Fibroblast of skin of left biceps (primary cell): ENCODE data around the gene TEAD4.

Source experiments
- DNase-seq, 2 experiments: peaks; one replicate each; pipeline ENCODE4 v3.0.0-alpha.2; 2013; ENCODE audit warnings: low read depth in 2 of 2

Gene TEAD4

DNA sequence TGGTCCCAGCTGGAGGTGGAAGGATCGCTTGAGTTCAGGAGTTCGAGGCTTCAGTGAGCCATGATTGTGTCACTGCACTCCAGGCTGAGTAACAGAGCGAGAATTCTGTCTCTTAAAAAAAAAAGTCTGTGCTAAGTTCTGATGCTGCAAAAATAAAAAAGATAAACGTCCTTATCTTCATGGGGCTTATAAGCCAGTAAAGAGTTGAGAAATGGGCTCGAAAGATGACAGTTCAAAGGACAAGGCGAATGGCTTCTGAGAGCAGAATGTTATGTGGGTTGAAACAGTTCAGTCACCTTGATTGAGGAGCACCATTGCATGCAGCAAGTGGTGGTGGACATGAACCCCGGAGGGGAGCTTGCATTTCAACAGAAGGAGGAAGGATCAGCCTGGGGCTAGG is 122.7 kb downstream of the TEAD4 start:
- DNase-seq = no peak

DNA sequence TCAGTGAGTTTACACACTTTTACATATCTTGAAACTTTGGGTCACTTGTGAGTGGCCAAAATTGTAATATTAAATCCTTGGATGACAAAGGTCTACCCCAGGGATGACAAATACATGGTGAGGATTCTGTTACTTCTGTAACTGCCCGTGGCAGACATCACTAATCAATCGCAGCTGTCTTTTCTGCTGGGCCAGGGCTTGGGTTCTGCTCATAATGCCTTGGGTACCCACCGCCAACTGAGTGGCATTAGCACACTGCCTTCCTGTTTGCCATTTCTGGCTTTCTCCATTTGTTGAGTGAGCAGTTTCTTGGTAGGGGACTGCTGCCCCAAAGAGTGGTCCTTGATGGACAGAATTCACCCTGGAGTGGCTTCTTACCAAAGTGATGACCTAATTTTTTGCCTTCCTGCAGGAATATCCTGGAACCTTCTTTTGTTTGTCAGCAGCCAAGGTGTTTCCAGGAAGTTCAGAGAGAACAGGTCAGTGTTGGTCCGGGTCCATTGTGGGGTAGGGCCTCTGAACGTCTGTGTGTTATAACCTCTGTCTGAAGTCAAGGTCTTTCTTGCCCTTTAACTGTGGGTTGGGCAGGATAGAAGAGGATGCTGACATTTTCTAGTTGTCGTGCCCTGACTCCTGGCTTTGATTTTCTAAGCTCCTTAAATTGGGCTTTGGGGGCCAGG is 124.2 kb downstream of the TEAD4 start:
- no peak for DNase-seq

DNA sequence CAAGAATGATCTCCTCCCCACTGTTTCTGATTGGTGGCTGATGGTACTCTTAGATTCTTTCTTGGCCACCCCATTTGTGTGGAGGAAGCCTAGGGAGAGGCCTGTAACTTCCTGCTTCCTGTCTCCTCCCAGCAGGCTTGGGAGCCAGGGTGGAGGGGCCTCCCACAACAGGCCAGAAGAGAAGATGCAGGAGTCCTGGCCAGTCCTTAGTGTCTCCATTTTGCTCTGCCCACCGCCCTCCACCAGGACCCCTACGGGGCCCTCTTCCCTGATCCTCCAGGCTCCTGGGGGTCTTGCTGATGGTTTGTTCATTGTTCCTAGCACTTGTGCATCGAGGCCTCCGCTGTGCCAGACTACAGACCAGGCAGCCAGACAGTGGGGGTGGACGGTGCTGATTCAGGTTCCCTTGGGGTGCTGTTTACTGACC is 124.7 kb downstream of the TEAD4 start:
- no peak for DNase-seq

DNA sequence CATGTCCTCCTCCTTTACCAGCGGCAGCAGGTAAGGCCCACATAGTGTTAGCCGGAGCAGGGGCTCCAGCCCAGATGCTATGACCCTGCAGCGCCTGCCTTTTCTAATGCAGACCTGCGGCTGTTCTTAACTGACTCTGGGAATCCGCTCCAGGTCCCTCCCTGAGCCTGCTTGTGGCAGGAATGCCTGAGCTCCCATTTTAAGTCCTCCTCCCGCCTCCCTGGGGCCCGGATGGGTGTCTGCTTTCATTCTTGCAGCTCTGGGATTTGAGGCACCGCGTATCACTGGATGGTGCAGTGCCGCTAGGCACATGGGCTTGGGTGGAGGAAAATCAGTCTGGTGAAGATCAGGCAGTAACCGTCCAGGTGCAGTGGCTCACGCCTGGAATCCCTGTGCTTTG is 125.5 kb downstream of the TEAD4 start:
- no peak for DNase-seq

DNA sequence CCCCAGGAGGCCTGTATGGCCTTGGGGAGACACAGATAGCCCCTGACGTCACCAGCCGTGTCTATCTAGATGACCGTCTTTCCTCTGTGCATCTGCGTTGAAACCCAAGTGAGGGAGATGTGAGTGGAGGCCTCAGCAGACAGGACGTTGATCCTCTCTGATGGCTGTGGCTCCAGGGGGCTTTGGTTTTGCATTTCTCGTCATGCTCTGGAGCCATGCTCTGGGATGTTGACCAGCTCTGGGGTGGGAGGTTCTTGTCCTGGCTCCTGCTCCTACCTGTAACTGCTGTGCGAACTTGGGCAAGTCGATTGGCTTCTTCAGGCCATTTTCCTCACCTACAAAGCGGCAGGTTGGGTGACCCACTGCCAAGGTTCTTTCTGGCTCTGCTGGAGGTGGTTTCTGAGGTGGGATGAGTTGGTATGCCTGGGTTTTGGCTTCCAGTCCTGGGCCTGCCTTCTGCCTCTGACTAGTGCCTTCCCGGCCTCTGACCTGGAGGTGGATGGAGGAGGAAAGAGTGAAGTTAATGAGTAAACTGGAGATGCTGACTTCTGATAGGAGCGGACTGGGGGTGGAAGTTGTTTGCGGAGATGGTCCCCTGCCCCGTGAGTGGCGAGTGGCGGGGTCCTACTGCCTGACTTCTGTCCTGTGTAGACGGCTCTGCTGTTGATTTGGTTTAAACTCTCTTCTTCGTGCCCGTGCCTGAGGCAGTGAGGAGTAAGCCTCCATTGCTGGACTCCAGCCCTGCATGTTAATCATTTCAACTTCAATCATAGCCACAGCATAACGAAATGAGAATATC is 126.3 kb downstream of the TEAD4 start:
- DNase-seq = no peak

DNA sequence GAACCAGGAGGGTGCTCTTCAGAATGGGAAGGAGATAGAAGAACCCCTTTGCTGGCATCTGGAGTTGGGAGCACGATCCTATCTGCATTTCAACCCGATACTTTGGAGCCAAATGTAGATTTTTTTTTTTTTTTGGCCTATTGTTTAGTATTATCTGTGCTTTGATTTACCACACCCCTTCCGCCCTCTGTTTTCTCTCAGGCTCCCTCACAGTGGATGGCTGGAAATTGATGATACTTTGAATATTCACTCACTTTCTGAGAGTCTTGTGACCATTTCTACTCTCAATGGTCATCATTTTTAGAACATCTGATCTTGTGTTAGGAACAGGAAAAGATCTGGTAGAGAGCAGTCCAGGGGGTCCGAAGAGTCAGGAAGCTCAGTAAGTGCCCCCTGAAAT is 127.0 kb downstream of the TEAD4 start:
- no peak for DNase-seq

DNA sequence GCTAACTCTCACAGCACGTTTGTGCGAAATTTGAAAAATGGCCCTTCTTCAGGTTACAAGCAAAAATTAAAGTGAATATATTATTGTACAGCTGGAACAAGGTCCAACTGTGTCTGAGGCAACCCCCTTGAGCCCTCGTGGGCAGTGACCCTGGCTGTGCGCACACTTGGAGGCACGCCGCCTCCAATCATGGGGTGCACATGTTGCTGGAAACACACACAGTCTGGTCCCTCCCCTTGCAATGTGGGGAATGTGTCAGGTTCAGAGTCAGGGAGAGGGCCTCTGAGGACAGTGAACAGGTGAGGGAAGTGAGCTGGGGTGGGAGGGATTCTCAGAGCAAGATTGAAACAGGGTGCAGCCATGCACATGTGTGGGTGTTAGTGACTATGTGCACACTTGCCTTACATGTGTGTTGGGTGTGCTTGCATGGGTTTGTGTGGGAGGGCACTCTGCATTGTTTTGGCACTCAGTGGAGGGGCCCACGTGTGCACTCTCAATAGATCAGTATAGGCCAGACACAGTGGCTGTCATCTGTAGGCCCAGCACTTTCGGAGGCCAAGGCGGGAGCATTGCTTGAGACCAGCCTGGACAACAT is 127.6 kb downstream of the TEAD4 start:
- no peak for DNase-seq

DNA sequence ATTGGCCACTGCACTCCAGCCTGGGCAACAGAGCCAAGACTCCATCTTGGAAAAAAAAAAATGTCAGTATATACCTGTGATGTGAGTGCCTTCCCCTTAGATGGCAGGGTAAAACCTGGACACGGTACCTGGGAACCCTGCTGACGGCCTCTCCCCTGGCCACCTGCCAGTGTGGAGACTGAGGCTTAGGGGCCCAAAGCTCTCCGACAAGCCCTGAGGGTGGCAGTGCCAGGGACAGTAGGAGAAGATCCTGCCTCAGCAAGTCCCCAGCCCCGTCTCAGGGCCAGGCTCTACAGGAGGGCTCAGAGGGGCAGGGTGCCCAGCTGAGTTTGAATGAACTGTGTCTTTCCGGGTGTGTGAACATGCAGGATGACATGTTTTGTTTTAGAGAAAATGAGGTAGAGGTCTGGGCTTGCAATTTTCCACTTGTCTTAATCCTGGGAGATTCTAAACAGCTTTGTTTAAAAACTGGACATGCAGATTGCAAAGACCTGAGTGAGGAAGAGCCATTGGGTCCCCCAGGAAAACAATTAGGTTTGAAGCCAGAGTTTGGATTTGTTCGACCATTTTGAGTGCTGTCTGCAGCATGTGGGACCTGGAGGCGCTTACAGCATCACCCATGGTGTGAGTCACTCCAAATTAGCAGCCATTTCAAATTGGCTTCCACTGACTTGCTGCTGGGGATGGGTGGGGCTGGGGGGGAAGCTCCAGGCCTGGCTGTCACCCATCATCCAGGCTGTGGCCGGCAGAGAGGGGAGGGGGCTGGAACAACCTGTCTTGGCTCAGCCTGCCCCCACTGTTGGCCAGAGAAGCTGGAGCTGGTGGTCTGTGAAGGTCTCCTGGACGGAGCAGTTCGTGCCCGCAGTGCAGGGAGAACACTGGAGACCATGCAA is 128.8 kb downstream of the TEAD4 start:
- DNase-seq = no peak

DNA sequence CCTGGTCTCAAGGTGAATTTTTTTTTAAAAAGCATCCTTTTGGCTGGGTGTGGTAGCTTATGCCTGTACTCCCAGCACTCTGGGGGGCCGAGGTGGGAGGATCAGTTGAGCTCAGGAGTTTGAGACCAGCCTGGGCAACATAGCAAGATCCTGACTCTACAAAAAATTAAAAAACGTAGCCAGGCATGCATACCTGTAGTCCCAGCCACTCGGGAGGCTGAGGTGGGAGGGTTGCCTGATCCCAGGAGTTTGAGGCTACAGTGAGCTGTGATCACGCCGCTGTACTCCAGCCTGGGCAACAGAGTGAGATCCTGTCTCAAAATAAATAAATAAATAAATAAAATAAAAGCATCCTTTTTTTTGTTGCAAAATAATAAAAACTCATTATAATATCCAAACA is 130.4 kb downstream of the TEAD4 start:
- DNase-seq = no peak
